T1000 (cell line): ENCODE results near the gene OR52I2.

Source experiments
- DNase-seq: peaks from one replicate; lab custom pipeline; 2025; ENCODE audit warnings: mixed read lengths; lab: John Stamatoyannopoulos, UW

OR52I2 gene

GRCh38 chr11:4581443-4581842, at the start of gene OR52I2:
OR52I2 (plus strand) TSS chr11:4581743.
- DNase-seq = no peak

DNA sequence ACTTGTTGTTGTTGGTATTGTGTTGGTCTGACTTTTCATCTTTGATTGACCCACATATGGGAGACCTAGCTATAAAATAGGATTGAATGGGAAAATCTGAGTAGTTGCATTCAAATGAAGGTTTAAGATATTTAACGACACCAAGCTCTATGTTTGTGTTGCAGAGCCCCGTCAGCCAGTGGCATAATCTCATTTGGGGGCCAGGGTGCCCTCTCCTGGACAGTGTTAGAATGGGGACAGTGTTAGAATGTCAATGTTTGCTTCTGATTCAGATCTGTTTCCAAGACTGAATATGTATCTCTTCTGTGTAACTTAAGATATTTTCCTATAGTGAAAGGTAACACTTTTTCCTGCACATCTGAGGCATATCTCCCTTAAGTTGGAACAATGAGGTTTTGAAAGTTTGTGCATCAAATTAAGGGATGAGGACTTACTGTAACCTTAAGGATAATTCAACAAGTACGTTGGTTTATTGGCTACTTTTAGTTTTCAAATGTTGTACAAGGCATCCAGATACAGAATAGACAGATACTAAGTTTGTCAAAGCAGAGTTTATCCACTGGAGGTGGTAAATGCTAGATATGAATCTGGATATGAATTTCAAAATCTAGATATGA, 41.8 kb upstream of the OR52I2 start:
- no peak for DNase-seq

- no peak for DNase-seq
These were observed 40.5 kb upstream of the OR52I2 start for GRCh38 chr11:4541071-4541470.

- DNase-seq = no peak
These were observed 38.0 kb upstream of the OR52I2 start for GRCh38 chr11:4543561-4543960.

DNA sequence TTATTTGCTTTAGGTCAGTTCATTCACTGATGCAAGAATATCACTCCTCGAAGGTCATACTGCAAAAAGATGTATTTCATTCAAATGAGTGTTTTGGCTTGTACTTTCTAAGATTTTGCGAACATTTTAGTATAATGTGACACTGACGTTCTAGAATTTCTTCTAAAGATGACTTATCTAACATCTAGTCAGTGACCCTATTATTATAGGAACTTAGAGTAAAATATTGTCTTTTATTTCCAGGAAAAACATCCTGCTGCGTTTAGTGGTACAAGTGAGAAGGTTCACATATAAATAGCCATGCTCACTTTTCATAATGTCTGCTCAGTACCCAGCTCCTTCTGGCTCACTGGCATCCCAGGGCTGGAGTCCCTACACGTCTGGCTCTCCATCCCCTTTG, 36.7 kb upstream of the OR52I2 start, which contains the start of gene OR52M1:
OR52M1 (plus strand) TSS at position 301 of the 400 bp plus-strand sequence; CDS start at position 301, 0 bp downstream.
- no peak for DNase-seq

- no peak for DNase-seq
These were observed 34.7 kb upstream of the OR52I2 start for GRCh38 chr11:4546878-4547277.

DNA sequence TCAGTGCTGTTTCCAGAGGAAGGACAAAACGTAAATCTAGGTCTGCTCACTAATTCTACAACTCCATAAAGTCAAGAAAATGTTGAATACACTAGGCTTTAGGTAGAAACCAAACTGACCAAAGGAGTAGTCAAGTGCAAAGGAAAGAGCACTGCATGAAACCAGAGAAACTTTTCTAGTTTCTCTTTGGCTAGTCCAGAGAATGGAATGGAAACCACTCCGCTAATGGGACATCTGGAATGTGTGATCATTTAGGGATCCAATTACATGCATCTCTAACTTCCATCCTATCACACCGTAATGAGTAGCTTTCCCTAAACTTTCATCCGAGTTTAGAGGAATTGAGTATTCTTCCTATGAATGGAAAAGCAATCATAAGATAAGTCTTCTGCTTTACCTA, 34.1 kb upstream of the OR52I2 start:
- no peak for DNase-seq

- DNase-seq = no peak
These were observed 30.1 kb upstream of the OR52I2 start for GRCh38 chr11:4551346-4551979.

DNA sequence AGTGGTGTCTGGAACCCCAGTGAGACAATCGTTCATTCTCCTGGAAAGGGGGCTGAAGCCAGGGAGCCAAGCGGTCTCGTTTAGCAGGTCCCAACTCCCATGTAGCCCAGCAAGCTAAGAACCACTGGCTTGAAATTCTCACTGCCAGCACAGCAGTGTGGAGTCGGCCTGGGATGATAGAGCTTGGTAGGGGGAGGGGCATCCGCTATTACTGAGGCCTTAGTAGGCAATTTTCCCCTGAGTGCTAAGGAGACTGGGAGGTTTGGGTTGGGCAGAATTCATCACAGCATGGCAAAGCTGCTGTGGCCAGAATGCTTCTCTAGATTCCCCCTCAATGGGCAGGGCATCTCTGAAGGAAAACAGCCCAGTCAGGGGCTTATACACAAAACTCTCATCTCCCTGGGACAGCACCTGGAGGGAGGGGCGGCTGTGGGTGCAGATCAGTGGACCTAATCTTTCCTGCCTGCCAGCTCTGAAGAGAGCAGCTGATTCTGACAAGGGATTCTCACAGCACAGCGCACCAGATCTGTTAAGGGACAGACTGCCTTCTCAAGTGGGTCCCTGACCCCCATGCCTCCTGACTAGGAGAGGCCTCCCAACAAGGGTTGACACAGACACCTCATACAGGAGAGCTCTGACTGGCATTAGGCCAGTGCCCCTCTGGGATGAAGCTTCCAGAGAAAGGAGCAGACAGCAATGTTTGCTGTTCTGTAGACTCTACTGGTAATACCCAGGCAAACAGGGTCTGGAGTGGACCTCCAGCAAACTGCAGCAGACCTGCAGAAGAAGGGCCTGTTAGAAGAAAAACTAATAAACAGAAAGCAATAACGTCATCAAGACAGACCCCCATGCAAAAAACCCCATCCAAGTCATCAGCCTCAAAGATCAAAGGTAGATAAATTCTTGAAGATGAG, 21.8 kb upstream of the OR52I2 start:
- no peak for DNase-seq

DNA sequence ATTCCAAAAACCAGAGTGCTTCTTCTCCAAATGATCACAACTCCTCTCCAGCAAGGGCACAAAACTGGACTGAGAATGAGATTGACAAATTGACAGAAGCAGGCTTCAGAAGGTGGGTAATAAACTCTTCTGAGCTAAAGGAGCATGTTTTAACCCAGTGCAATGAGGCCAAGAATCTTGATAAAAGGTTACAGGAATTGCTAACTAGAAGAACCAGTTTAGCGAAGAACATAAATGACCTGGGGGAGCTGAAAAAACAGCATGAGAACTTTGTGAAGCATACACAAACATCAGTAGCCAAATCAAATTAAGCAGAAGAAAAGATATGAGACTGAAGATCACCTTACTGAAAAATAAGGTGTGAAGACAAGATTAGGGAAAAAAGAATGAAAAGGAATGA, 21.1 kb upstream of the OR52I2 start:
- DNase-seq = no peak

- no peak for DNase-seq
These were observed 16.2 kb upstream of the OR52I2 start for GRCh38 chr11:4565371-4565770.

DNA sequence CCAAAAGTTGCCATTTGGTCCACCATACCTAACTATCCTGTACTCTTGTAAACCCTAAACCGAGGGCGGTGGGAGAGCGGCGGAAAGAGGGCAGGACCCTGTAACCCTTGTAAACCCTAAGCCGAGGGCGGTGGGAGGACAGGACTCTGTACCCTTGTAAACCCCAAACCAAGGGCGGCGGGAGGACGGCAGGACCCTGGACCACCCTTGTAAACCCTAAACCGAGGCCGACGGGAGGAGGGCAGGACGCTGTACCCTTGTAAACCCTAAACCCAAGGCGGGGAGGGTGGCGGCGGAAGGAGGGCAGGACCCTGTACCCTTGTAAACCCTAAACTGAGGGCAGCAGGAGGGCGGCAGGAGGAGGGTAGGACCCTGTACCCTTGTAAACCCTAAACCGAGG, 12.5 kb upstream of the OR52I2 start:
- no peak for DNase-seq

GRCh38 chr11:4576880-4577279, 4.7 kb upstream of the OR52I2 start:
- DNase-seq = no peak

DNA sequence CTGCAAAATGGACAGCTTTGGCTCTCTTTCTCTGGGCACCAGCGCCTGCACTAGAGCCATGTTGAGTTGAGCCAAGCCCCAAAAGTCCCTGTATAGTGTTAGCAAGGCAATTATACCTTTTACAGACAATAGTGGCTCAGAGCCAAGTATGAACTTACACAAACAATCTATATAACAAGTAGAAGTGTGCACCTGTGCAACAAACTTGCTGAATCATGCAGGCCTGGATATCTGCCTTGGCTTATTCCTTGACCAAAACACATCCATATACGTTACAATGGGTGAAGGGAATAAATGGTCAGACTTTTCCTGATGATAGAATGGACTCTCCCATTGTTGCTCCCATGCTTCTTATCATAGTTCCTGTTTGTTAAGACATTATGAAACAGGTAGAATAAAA, 3.8 kb upstream of the OR52I2 start:
- DNase-seq = no peak

DNA sequence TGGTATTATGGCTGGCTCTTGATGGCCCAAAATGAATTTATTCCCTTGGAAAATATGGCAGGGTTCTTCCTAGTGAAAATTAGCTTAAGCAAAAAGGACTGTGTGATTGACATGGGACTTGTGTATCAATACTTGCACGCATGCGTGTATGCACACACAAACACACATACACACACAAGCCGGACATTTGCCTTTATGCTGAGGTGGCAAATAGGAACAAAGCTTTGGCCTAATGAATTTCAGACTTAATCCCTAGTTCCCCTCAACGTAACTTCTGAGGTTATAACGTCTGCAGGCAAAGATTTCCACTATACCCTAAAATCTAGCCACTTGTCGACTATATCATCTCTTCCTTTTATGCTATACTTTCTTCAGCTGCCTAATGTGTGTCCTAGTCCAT, 2.9 kb upstream of the OR52I2 start:
- no peak for DNase-seq

- DNase-seq = no peak
These were observed 1.4 kb upstream of the OR52I2 start for GRCh38 chr11:4580124-4580523.

DNA sequence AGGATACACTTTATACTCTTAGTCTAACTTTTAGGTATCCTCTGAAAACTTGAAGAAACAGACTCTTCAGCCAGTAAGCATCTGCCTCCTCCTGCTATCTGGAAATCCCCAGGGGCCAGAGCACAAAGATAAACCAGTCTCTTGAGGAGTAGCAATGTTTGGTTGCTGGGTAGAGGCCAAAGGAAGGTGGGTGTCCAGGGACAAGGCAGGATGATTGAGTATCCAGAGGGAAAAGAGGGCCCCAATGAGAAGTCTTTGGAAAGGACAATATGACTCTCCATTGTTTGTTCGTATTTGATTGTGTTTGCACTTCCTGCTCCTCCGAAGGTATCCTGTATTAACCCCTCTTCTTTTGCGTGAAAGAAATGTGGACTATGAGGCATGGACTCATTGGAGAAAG, 7.5 kb downstream of the OR52I2 start:
- no peak for DNase-seq

DNA sequence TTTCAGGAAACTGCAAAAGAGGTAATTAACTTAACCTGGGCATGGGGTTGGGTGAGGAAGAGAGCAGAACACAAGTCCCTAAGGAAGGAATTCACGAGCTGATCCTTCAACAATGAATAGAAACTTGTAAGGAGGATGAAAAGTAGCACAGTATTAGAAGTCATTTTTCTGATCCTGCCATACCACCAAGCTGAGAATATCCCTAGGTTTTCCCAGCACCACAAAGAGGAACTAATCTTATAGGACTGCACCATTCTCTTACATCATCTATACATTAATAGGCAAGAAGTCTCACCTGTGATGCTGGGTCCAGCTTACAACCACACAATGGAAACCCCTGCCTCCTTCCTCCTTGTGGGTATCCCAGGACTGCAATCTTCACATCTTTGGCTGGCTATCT, 12.2 kb downstream of the OR52I2 start, which contains the start of gene OR52I1:
OR52I1 (plus strand) TSS at position 301 of the 400 bp plus-strand sequence; CDS start at position 301, 0 bp downstream.
- DNase-seq = no peak

DNA sequence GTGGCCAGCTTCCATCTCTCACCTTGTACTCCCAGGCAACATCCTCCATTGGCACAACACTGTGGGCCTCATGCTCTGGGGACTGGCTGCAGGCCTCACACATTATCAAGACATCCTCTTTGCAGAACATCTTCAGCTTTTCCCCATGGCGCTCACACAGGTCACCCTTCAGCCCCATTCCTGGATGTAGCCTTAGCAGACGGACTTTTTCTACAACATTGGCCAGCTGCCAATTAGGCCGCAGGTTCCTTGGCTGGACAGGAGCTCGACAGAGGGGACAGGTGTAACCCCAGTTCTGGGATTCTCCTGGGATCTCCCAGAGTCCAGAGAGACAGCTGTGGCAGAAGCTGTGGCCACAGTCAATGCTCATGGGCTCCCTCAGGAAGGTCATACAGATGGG, 23.5 kb downstream of the OR52I2 start:
- no peak for DNase-seq

DNA sequence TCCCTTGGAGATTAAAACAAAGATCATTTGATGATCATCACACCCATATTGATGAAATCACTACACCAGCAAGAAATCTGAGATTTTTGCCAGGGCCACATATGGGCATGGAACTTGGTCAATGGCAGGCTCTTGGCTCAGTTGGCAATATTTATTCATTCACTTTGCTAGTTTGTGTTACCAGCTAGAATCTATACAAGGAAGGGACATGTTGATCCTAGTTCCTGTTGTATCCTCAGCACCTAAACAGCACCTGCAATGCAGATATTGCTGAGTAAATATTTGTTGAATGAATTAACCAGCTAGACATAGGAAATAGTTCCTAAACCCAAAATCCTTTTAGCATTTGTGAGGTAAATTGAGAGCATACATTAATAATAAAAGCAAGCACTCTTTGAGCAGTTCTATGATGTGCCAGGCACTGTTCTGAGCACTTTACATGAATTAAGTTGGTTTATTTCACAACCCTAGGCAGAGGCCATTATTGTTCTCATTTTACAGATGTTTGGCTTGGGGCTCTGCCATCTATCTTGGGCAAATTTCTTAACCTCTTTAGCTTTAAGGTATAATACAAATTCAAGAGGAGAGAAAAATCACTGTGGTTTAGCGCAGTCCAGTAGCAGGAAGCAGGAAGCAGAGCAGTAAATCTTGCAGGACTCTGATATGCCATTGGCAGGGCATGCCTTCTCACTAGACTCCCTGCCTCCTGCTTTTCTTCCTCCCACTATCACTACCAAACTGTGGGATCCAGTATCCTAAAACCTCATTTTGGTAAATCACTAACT, 24.9 kb downstream of the OR52I2 start:
- DNase-seq = no peak

DNA sequence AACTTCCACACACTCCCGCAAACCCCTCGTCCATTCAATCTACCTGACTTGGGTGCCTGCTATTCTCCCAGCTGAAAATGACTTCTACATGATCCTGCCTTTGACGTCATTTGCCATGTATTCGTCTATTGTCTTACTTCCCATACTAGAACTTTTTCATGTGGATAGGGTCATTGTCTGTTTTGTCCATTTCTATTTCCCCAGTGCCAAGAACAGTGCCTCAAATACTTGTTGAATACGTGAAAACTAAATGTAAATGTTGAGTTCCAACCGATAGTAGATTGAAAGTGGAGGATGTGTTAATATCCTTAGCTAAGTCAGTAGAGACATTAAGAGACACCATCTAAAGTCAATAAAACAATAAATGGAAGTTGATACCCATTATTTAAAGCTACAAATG, 25.6 kb downstream of the OR52I2 start:
- DNase-seq = no peak
